ENCODE data around the gene STRBP. TPM values are rescaled to one million over a fixed set of nuclear protein-coding genes. Genes with fewer than 3 reads are reported as not detected.
"Not testable (repeated sequence)": the region's sequence is repeated elsewhere in the genome, so short reads cannot be mapped to it uniquely, and the experiment has no call there.

Gene STRBP
- total RNA-seq, 1 donor from 2014 or later: 22.1 TPM

- Mint-ChIP-seq H3K36me3 (ENCODE audit: low read depth) (no peaks in the 10 kb centered on the region), H3K27ac (no peak overlapping the region), H3K4me3 (no peak overlapping the region), H3K4me1 (ENCODE audit: low read depth) (peaks cover 18% of the 10 kb centered on the region), H3K27me3 (ENCODE audit: insufficient read depth) (peaks cover 3% of the 10 kb centered on the region), H3K9me3 (no peaks in the 10 kb centered on the region)
- intact Hi-C loops (cut with micrococcal nuclease): loop anchor here (5.0 kb wide), 1 partner anchor 33 kb away; the partner anchor contains the start of gene STRBP
- DNase-seq (ENCODE audit: low spot score): no peak
Measured at GRCh38 chr9:123300554-123300953, 32.2 kb upstream of the STRBP start.

DNA sequence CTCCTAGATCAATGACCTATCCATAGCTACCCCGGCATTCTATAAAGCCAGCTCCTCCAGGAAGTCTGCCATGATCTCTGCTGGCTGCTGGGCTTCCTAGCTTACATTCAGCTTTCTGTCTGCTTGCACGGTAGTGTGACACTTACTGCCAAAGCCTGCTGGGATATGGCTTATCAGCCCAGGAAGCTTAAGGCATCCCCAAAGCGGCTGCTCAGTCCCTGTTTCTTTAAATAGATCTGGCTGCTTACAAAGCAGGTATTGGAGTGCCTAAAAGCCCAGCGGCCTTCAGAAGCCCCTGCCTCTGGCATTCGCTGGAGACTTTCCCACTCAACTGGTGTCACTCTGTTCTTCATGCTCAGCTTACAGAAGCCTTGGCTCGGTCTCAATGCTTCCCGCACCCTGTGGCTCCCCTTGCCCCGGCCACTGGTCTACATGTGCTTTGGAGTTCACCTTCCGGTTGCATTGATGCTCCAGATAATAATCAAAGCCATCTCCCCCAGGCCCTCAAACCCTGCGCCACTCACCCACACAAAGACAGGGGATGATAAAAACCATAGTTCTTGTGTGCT, 31.3 kb upstream of the STRBP start:
- no peaks in the 10 kb centered on the region for H3K9me3 Mint-ChIP-seq

GRCh38 chr9:123296174-123296573, 27.8 kb upstream of the STRBP start:
- no peak overlapping the region for H3K27ac Mint-ChIP-seq
- no peak for DNase-seq (ENCODE audit: low spot score)
- intact Hi-C loops (cut with micrococcal nuclease): no loop called here
- H3K4me1 Mint-ChIP-seq (ENCODE audit: low read depth): no peaks in the 10 kb centered on the region
- no peak overlapping the region for H3K4me3 Mint-ChIP-seq
- H3K27me3 Mint-ChIP-seq (ENCODE audit: insufficient read depth): peaks cover 3% of the 10 kb centered on the region
- H3K9me3 Mint-ChIP-seq: no peaks in the 10 kb centered on the region
- no peaks in the 10 kb centered on the region for H3K36me3 Mint-ChIP-seq (ENCODE audit: low read depth)

More for the DNA sequence above, 31.3 kb upstream of the STRBP start:
- Mint-ChIP-seq H3K27me3 (ENCODE audit: insufficient read depth) (peaks cover 3% of the 10 kb centered on the region), H3K27ac (no peak overlapping the region), H3K4me3 (no peak overlapping the region), H3K4me1 (ENCODE audit: low read depth) (peaks cover 11% of the 10 kb centered on the region), H3K36me3 (ENCODE audit: low read depth) (no peaks in the 10 kb centered on the region)
- DNase-seq (ENCODE audit: low spot score): no peak
- intact Hi-C loops (cut with micrococcal nuclease): loop anchor here (5.0 kb wide), 1 partner anchor 32 kb away; the partner anchor contains the start of gene STRBP

DNA sequence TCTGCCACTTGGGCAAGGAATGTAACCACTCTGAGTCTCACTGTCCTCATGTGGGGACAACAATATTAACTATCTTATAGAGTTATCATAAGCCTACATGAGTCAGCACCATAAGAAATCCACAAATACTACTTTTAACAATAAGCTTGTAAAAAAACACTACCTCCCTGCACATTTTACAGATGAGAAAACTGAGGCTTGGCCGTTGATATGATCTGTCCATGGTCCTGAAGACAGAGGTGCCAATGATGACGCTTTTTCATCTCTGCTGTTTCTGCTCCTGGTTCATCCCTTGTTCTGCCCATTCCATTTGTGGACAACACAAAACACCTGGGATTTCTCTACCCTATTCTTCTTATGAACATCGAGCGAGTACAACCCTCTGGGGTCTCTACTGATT, 23.4 kb upstream of the STRBP start:
- Mint-ChIP-seq H3K9me3 (no peaks in the 10 kb centered on the region), H3K36me3 (ENCODE audit: low read depth) (no peaks in the 10 kb centered on the region), H3K4me1 (ENCODE audit: low read depth) (no peaks in the 10 kb centered on the region), H3K27me3 (ENCODE audit: insufficient read depth) (peaks cover 3% of the 10 kb centered on the region), H3K27ac (no peak overlapping the region), H3K4me3 (no peak overlapping the region)
- DNase-seq (ENCODE audit: low spot score): no peak
- intact Hi-C loops (cut with micrococcal nuclease): no loop called here

GRCh38 chr9:123290764-123291163, 22.4 kb upstream of the STRBP start:
- Mint-ChIP-seq H3K36me3 (ENCODE audit: low read depth) (no peaks in the 10 kb centered on the region), H3K9me3 (no peaks in the 10 kb centered on the region), H3K27ac (no peak overlapping the region), H3K27me3 (ENCODE audit: insufficient read depth) (no peaks in the 10 kb centered on the region), H3K4me1 (ENCODE audit: low read depth) (no peaks in the 10 kb centered on the region), H3K4me3 (no peak overlapping the region)
- intact Hi-C loops (cut with micrococcal nuclease): no loop called here
- no peak for DNase-seq (ENCODE audit: low spot score)

- no peak overlapping the region for H3K4me3 Mint-ChIP-seq
- DNase-seq (ENCODE audit: low spot score): no peak
- H3K36me3 Mint-ChIP-seq (ENCODE audit: low read depth): no peaks in the 10 kb centered on the region
- no peaks in the 10 kb centered on the region for H3K9me3 Mint-ChIP-seq
- H3K4me1 Mint-ChIP-seq (ENCODE audit: low read depth): no peaks in the 10 kb centered on the region
- no peaks in the 10 kb centered on the region for H3K27me3 Mint-ChIP-seq (ENCODE audit: insufficient read depth)
- intact Hi-C loops (cut with micrococcal nuclease): no loop called here
- H3K27ac Mint-ChIP-seq: no peak overlapping the region
Measured at GRCh38 chr9:123287639-123288038, 19.3 kb upstream of the STRBP start.

DNA sequence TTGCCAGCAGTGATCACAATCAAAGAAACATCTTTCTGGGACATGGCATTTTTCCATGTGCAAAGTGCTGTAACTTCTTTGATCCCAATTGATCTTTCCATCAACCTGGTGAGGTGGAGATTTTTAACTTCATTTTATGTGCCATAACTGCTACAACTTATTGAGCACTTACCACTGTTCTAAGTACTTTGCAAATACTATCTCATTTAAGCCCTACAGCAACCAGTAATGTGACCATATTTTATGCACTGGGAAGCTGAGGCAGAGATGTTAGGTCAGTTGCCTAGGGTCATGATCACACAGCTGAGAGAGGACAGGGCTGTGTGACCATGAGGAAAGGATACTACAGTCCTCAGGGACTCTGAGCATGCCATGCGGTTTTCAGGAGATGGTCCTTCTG, 17.9 kb upstream of the STRBP start:
- intact Hi-C loops (cut with micrococcal nuclease): no loop called here
- no peak for DNase-seq (ENCODE audit: low spot score)
- no peaks in the 10 kb centered on the region for H3K4me1 Mint-ChIP-seq (ENCODE audit: low read depth)
- H3K9me3 Mint-ChIP-seq: no peaks in the 10 kb centered on the region
- H3K27me3 Mint-ChIP-seq (ENCODE audit: insufficient read depth): no peaks in the 10 kb centered on the region
- H3K4me3 Mint-ChIP-seq: no peak overlapping the region
- H3K27ac Mint-ChIP-seq: no peak overlapping the region
- no peaks in the 10 kb centered on the region for H3K36me3 Mint-ChIP-seq (ENCODE audit: low read depth)

- intact Hi-C loops (cut with micrococcal nuclease): no loop called here
- H3K36me3 Mint-ChIP-seq (ENCODE audit: low read depth): no peaks in the 10 kb centered on the region
- H3K27ac Mint-ChIP-seq: no peak overlapping the region
- peaks cover 3% of the 10 kb centered on the region for H3K27me3 Mint-ChIP-seq (ENCODE audit: insufficient read depth)
- no peak for DNase-seq (ENCODE audit: low spot score)
- no peaks in the 10 kb centered on the region for H3K4me1 Mint-ChIP-seq (ENCODE audit: low read depth)
- no peaks in the 10 kb centered on the region for H3K9me3 Mint-ChIP-seq
- H3K4me3 Mint-ChIP-seq: no peak overlapping the region
Measured at GRCh38 chr9:123284656-123285055, 16.3 kb upstream of the STRBP start.

DNA sequence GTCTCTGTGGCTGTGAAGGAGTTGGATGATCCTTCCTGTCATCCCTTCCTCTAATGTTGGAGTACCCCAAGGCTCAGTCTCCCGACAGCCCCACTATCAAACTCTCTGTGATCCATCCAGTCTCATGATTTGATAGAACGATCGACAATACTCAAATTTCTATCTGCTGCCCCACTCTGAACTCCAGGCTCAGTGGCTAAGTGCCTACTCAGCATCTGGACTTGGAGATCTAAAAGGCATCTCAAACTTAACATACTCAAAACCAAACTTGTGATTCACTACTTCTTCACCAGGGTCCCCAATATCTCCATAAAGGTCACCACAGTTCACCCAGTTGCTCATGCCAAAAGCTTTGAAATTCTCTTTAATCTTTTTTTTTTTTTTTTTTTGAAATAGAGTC, 15.1 kb upstream of the STRBP start:
- H3K9me3 Mint-ChIP-seq: peaks cover 6% of the 10 kb centered on the region
- no peak for DNase-seq (ENCODE audit: low spot score)
- intact Hi-C loops (cut with micrococcal nuclease): no loop called here
- H3K27me3 Mint-ChIP-seq (ENCODE audit: insufficient read depth): peaks cover 3% of the 10 kb centered on the region
- H3K36me3 Mint-ChIP-seq (ENCODE audit: low read depth): no peaks in the 10 kb centered on the region
- H3K4me3 Mint-ChIP-seq: no peak overlapping the region
- no peak overlapping the region for H3K27ac Mint-ChIP-seq
- H3K4me1 Mint-ChIP-seq (ENCODE audit: low read depth): no peaks in the 10 kb centered on the region

DNA sequence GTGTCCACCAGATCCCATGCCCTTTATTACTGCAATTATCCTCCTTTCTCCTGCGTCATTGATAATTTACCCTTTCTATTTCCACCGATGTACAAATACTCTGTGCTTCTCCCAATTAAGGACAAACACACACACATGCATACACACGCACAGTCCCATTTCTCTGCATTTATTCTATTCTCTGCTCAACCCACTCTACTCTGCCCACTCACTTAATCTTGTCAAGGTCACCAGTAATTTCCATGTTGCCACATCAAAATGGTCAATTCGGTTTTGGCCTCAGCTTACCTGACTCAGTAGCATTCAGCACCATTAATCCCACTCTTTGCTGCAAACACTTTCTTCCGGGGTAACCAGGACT, 14.6 kb upstream of the STRBP start:
- H3K4me1 Mint-ChIP-seq (ENCODE audit: low read depth): no peaks in the 10 kb centered on the region
- intact Hi-C loops (cut with micrococcal nuclease): no loop called here
- no peak overlapping the region for H3K27ac Mint-ChIP-seq
- peaks cover 6% of the 10 kb centered on the region for H3K9me3 Mint-ChIP-seq
- DNase-seq (ENCODE audit: low spot score): no peak
- no peaks in the 10 kb centered on the region for H3K36me3 Mint-ChIP-seq (ENCODE audit: low read depth)
- H3K4me3 Mint-ChIP-seq: no peak overlapping the region
- peaks cover 3% of the 10 kb centered on the region for H3K27me3 Mint-ChIP-seq (ENCODE audit: insufficient read depth)

GRCh38 chr9:123282362-123283047, 14.1 kb upstream of the STRBP start:
- intact Hi-C loops (cut with micrococcal nuclease): no loop called here
- H3K9me3 Mint-ChIP-seq: peaks cover 6% of the 10 kb centered on the region
- H3K27ac Mint-ChIP-seq: no peak overlapping the region
- peaks cover 4% of the 10 kb centered on the region for H3K27me3 Mint-ChIP-seq (ENCODE audit: insufficient read depth)
- H3K36me3 Mint-ChIP-seq (ENCODE audit: low read depth): no peaks in the 10 kb centered on the region
- H3K4me3 Mint-ChIP-seq: no peak overlapping the region
- no peaks in the 10 kb centered on the region for H3K4me1 Mint-ChIP-seq (ENCODE audit: low read depth)
- DNase-seq (ENCODE audit: low spot score): no peak

GRCh38 chr9:123281659-123282350, 13.4 kb upstream of the STRBP start:
- peaks cover 5% of the 10 kb centered on the region for H3K27me3 Mint-ChIP-seq (ENCODE audit: insufficient read depth)

DNA sequence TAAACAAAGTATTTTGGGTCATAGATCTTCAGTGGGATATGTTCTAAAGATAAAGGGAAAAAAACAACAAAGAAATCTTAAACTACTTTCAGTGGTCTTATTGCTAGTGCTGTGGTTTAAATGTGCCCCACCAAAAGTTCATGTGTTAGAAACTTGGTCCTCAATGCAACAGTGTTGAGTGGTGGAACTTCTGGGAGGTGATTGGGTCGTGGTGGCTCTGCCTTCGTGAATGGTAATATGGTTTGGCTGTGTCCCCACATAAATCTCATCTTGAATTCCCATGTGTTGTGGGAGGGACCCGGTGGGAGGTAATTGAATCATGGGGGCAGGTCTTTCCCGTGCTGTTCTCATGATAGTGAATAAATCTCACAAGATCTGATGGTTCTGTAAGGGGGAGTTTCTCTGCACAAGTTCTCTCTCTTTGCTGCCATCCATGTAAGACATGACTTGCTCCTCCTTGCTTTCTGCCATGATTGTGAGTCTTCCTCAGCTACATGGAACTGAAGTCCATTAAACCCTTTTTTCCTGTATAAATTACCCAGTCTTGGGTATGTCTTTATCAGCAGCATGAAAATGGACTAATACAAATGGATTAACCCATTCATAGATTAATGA, 10.6 kb upstream of the STRBP start:
- H3K4me3 Mint-ChIP-seq; H3K36me3 Mint-ChIP-seq (ENCODE audit: low read depth); H3K4me1 Mint-ChIP-seq (ENCODE audit: low read depth); H3K27ac Mint-ChIP-seq; intact Hi-C loops (cut with micrococcal nuclease); H3K27me3 Mint-ChIP-seq (ENCODE audit: insufficient read depth); DNase-seq (ENCODE audit: low spot score); H3K9me3 Mint-ChIP-seq: not testable (repeated sequence)

More at GRCh38 chr9:123281659-123282350, 13.4 kb upstream of the STRBP start:
- H3K27ac Mint-ChIP-seq: no peak overlapping the region
- intact Hi-C loops (cut with micrococcal nuclease): no loop called here
- no peak overlapping the region for H3K4me3 Mint-ChIP-seq
- no peaks in the 10 kb centered on the region for H3K4me1 Mint-ChIP-seq (ENCODE audit: low read depth)
- H3K9me3 Mint-ChIP-seq: peaks cover 6% of the 10 kb centered on the region
- DNase-seq (ENCODE audit: low spot score): no peak
- no peaks in the 10 kb centered on the region for H3K36me3 Mint-ChIP-seq (ENCODE audit: low read depth)

All from activated T-helper 1 cell treated with anti-CD3 and anti-CD28 coated beads, Interleukin-12 subunit alpha, Interleukin-12 subunit beta, Interleukin-2, Interleukin-4 antibody, amounts not matched to agents 30 ng/mL and 10 ng/mL and 1 ng/mL, durations not matched to agents 14 hours and 24 hours and 36 hours (primary cell).